IMR-90 (cell line): ENCODE measurements around the gene MAGEC2.

Source experiments
- CEBPB ChIP-seq: IDR thresholded peaks from 2 replicates; pipeline ENCODE4 v1.6.1; 2012; ENCODE audit warnings: low read depth, low read length, improper control_type of control experiment
- MAFK ChIP-seq: IDR thresholded peaks from 2 replicates; pipeline ENCODE4 v1.6.1; 2012; ENCODE audit warnings: low read depth, low read length, improper control_type of control experiment
- MXI1 ChIP-seq: IDR thresholded peaks from 2 replicates; pipeline ENCODE4 v1.6.1; 2012; ENCODE audit warnings: low read depth, mild to moderate bottlenecking, low read length, moderate library complexity, borderline replicate concordance
- NFE2L2 ChIP-seq: fragments of 150-350 bp; IDR thresholded peaks from 2 replicates; pipeline ENCODE4 v1.6.1; 2016; ENCODE audit warnings: low read depth, mild to moderate bottlenecking, low read length
- POLR2A ChIP-seq: IDR thresholded peaks from 2 replicates; pipeline ENCODE4 v1.6.1; 2012; ENCODE audit warnings: mild to moderate bottlenecking, low read depth, low read length
- RAD21 ChIP-seq: IDR thresholded peaks from 2 replicates; pipeline ENCODE4 v1.6.1; 2012; ENCODE audit warnings: low read length, improper control_type of control experiment
- RFX5 ChIP-seq: IDR thresholded peaks from 2 replicates; pipeline ENCODE4 v1.8.0; 2012; ENCODE audit warnings: low read depth, mild to moderate bottlenecking, low read length, moderate library complexity
- SMC3 ChIP-seq: fragments of 150-350 bp; IDR thresholded peaks from 2 replicates; pipeline ENCODE4 v1.6.1; 2016; ENCODE audit warnings: low read depth, mild to moderate bottlenecking, antibody characterized with exemption, low read length, moderate library complexity
- TF ChIP-seq, protein P1 (sequence below): conservative IDR thresholded peaks from 2 replicates; pipeline ENCODE4 v1.5.1; 2012; ENCODE audit warnings: mild to moderate bottlenecking, low read depth, low read length, improper control_type of control experiment
- TF ChIP-seq, protein P2 (sequence below): fragments of 150-350 bp; IDR thresholded peaks from 2 replicates; pipeline ENCODE4 v1.6.1; 2017; ENCODE audit warnings: mild to moderate bottlenecking, antibody characterized with exemption, low read length, low read depth

- TF ChIP-seq, protein P1, sequence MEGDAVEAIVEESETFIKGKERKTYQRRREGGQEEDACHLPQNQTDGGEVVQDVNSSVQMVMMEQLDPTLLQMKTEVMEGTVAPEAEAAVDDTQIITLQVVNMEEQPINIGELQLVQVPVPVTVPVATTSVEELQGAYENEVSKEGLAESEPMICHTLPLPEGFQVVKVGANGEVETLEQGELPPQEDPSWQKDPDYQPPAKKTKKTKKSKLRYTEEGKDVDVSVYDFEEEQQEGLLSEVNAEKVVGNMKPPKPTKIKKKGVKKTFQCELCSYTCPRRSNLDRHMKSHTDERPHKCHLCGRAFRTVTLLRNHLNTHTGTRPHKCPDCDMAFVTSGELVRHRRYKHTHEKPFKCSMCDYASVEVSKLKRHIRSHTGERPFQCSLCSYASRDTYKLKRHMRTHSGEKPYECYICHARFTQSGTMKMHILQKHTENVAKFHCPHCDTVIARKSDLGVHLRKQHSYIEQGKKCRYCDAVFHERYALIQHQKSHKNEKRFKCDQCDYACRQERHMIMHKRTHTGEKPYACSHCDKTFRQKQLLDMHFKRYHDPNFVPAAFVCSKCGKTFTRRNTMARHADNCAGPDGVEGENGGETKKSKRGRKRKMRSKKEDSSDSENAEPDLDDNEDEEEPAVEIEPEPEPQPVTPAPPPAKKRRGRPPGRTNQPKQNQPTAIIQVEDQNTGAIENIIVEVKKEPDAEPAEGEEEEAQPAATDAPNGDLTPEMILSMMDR = no peak
- TF ChIP-seq SMC3 (no peak), NFE2L2 (no peak), POLR2A (no peak), MAFK (no peak), RAD21 (no peak), MXI1 (no peak), RFX5 (no peak), CEBPB (no peak)
- TF ChIP-seq, protein P2, sequence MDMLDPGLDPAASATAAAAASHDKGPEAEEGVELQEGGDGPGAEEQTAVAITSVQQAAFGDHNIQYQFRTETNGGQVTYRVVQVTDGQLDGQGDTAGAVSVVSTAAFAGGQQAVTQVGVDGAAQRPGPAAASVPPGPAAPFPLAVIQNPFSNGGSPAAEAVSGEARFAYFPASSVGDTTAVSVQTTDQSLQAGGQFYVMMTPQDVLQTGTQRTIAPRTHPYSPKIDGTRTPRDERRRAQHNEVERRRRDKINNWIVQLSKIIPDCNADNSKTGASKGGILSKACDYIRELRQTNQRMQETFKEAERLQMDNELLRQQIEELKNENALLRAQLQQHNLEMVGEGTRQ = no peak
Observed at GRCh38 chrX:142201113-142201512, 4.0 kb downstream of the MAGEC2 start.
